ENCODE data around the gene IGFL4.
A peak's percentile ranks its signal among the peaks of the same experiment; 100 is the strongest.

IGFL4 gene

GRCh38 chr19:46002678-46003275 is 38.0 kb downstream of the IGFL4 start:
- DNase-seq, result no peak

DNA sequence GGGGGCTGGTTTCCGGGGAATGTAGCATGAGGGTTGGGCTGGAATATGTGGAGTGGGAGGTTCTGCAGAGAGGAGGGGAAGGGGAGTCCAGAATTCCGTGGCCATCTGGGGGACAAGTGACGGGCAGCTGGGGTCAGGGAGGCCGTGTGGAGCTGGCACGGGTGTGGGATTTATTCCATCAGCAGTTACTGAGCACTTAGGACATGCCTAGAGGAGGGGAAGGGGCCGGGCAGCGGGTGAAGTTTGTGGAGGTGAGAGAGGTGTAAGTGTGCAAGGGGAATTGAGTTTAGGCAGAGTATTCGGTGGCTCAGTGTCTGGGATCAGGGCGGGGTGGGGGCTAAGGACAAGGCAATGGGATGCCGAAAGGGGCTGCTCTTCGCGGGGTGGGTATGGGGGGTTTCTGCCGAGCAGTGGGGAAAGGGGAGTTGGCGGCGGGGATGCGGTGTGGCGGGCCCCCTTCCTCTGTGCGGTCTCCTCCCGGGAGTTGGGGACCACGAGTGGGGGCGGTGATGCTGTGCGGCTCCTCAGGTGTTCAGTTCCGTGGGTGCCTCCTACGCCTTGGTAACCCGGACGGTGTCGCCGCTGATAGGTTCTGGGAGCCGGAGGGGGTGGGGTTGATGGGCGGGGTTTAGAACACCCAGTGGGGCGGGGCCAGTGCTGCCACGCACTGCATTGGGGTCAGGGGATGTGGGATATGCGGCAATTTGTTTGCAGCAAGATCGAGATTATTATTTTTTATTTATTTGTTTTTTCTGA is 40.1 kb downstream of the IGFL4 start:
- DNase-seq, result no peak
- in situ Hi-C loops (cut with HindIII; ENCODE audit: low pct_ligation_motif_present, low pct_unique_long_range_greater_than_20kb, low sequenced_read_pairs), result no loop called here

More at GRCh38 chr19:46002678-46003275, 38.0 kb downstream of the IGFL4 start:
- in situ Hi-C loops (cut with HindIII; ENCODE audit: low pct_ligation_motif_present, low pct_unique_long_range_greater_than_20kb, low sequenced_read_pairs), result no loop called here

- no peak for DNase-seq
- in situ Hi-C loops (cut with HindIII; ENCODE audit: low pct_ligation_motif_present, low pct_unique_long_range_greater_than_20kb, low sequenced_read_pairs), result no loop called here
These were observed 41.1 kb downstream of the IGFL4 start for GRCh38 chr19:45999653-46000121.

- in situ Hi-C loops (cut with HindIII; ENCODE audit: low pct_ligation_motif_present, low pct_unique_long_range_greater_than_20kb, low sequenced_read_pairs), result no loop called here
- no peak for DNase-seq
These were observed 42.0 kb downstream of the IGFL4 start for GRCh38 chr19:45998834-45999233.

GRCh38 chr19:45996933-45997332 is 43.9 kb downstream of the IGFL4 start:
- no peak for DNase-seq
- in situ Hi-C loops (cut with HindIII; ENCODE audit: low pct_ligation_motif_present, low pct_unique_long_range_greater_than_20kb, low sequenced_read_pairs), result no loop called here

DNA sequence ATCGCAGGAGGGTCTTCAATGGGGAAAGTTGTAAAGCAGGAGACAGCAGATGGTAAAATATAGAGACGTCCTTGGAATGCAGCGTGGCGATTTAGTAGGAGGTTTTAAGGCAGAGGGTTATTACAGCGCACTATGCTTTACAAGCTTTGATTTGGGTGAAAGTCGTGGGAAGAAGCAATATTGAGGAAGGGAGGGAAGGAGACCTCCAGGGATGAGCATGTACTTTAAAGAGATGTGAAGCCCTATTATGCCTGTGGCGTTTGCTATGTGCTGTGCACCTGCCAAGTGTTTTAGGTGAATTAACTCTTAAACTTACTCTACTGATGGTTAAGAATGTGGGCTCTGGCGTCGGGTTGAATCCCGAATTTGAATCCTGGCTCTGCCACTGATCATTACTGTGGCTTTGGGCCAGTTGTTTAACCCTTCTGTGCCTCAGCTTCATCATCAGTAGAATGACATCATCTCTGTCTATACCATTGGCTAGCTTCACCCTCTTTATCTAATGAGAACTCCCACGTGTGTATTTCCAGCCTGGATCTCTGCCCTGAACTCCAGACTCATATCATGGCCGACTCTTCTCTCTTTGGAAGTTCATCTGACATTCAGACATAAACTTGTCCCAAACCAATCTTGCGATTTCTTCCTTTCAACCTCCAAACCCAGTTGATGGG is 45.0 kb downstream of the IGFL4 start:
- DNase-seq, result no peak
- in situ Hi-C loops (cut with HindIII; ENCODE audit: low pct_ligation_motif_present, low pct_unique_long_range_greater_than_20kb, low sequenced_read_pairs), result no loop called here

DNA sequence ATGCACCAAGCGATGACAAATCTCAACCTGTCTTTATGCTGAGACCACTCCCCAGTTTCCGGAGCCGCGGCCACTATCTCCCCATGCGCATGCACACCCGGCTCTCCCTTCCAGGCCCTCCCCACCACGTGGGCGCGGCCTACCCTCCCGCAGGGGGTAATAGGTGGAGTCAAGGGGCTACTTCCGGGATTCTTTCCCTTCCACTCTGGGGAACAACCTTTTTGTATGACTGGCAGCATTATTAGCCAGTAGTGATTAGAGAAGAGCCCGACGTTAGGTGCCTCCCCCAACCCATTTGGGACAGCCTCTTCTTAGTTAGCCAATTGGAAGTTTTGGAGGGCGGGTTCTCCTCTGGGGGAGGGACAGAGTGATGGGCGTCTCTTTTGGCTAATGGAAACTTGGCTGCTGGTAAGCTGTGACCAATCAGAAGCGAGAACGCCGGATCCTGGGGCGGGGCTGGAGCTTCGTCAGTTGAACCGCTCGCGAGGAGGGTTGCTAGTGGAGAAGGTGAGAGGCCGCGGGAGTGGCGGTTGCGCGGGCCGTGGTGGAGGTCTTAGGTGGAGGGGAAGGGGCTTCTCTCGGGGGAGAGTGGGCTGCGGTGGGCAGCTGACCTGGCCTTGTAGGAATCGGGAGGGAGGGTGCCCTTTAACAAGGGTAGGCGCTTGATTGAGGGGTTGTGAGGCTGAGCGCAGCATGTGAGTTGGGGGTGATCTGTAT is 45.6 kb downstream of the IGFL4 start, which contains the start of gene CCDC61:
TSS of gene CCDC61 (plus strand) at position 470 of the 717 bp plus-strand sequence. CDS start 7,552 bp downstream, outside the sequence.
- peak; percentile 99 for DNase-seq
- in situ Hi-C loops (cut with HindIII; ENCODE audit: low pct_ligation_motif_present, low pct_unique_long_range_greater_than_20kb, low sequenced_read_pairs), result no loop called here

DNA sequence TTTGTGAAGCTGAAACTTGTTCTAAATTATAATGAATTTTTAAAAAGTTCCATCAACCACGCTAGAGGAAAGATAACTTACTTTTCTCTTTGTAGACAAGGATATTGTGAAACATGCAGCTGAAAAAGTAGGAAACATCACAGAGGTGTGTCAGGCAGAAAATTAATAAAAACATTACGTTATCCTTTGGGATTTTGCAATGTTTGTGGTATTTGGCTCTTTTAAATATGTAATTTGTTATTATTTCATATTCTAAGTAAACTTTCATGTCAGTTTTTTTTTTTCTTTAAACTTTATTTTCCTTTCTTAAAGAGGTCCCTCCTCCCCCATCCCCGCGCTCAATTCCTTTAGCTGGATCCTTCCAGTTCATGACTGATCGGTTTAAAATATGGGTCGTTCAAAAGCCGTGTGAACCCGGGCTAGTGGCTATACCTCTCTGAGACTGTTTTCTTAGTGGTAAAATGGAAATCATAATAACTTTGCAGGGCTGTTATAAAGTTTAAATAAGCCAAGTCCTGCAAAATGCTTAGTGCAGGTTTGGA is 46.3 kb downstream of the IGFL4 start:
- in situ Hi-C loops (cut with HindIII; ENCODE audit: low pct_ligation_motif_present, low pct_unique_long_range_greater_than_20kb, low sequenced_read_pairs), result no loop called here

DNA sequence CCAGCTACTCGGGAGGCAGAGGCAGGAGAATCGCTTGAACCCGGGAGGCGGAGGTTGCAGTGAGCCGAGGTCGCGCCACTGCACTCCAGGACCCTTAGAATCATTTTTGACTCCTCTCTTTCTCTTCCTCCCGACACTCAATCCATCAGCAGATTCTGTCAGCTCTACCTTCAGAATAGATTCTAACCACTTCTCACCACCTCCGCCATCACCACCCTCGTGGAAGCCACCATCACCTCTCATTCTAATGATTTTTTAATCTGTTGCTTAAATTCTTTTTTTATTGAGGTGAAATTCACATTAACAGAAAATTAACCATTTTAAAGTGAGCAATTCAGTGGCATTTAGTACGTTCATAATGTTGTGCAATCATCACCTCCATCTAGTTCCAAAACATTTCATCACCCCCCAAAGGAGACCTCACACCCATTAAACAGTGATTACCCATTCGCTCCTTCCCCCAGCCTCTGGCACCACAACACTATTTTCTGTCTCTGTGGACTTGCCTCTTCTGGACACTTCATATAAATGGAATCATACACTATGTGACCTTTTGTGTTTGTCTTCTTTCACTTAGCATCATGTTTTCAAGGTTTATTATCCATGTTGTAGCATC is 50.6 kb downstream of the IGFL4 start:
- in situ Hi-C loops (cut with HindIII; ENCODE audit: low pct_ligation_motif_present, low pct_unique_long_range_greater_than_20kb, low sequenced_read_pairs), result no loop called here

More for the DNA sequence above, 46.3 kb downstream of the IGFL4 start:
- no peak for DNase-seq

More for the DNA sequence above, 50.6 kb downstream of the IGFL4 start:
- no peak for DNase-seq
